ENCODE results near the gene FNIP1. TPM values are rescaled to one million over a fixed set of nuclear protein-coding genes. Genes with fewer than 3 reads are reported as not detected.
A peak's percentile ranks its signal among the peaks of the same experiment; 100 is the strongest.
"Not testable (repeated sequence)": the region's sequence is repeated elsewhere in the genome, so short reads cannot be mapped to it uniquely, and the experiment has no call there.

FNIP1 gene
- total RNA-seq = 35.2 and 47.7 TPM in 2 replicates

DNA sequence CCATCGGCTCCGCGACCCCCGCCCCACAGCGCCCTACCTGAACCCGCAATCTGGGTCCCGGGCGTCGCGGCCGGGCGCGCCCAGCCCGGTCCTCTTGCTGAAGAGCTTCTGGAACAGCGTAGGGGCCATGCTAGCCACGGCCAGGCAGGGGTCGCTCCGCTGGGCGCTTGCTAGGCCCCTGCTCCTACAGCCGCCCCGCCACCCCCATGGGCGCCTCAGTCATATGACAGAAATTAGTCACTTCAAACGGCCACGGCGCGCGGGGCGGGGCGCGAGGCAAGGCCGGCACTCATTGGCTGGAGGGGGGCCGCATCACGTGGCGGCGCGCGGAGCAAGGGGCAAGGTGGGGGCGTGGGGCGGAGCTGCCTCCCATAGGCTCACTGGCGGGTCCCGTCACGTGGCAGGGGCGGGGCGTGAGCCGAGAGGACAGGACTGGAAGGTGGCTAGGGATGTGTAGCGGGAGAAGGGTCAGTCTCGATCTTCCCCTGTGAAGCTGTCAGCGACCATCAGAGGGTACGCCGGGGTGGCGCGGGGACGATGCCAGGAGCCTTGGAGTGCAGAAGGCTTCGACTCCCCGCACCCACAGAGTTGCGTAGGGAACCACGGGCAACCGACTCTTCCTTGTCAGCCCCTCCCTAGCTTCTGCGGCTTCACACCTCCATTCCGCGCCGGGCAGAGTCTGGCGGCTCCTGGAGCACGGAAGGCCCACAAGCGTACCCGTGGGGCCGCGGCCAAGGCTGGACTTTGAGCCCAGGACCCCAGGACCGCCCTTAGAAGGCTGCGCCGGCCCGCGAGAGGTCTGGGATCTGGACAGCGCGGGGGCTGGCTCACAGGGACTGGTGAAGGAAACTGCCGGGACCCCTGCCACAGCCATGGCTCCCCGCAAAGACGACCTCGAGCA lies at the start of gene FNIP1:
FNIP1 (minus strand) TSS at position 225 of the 901 bp plus-strand sequence; CDS start at position 129, 96 bp downstream.
- Histone ChIP-seq H3K27me3 (ENCODE audit: control insufficient read depth, insufficient read depth, low read length) (no peaks in the 10 kb centered on the region), H3K4me3 (ENCODE audit: low read depth, low read length) (peak within 1 kb of the TSS; percentile 100), H3K36me3 (ENCODE audit: control insufficient read depth, insufficient read depth, low read length) (no peaks in the 10 kb centered on the region)
- DNase-seq (ENCODE audit: low read depth) = peak; percentile 77
- TF ChIP-seq, protein P1, sequence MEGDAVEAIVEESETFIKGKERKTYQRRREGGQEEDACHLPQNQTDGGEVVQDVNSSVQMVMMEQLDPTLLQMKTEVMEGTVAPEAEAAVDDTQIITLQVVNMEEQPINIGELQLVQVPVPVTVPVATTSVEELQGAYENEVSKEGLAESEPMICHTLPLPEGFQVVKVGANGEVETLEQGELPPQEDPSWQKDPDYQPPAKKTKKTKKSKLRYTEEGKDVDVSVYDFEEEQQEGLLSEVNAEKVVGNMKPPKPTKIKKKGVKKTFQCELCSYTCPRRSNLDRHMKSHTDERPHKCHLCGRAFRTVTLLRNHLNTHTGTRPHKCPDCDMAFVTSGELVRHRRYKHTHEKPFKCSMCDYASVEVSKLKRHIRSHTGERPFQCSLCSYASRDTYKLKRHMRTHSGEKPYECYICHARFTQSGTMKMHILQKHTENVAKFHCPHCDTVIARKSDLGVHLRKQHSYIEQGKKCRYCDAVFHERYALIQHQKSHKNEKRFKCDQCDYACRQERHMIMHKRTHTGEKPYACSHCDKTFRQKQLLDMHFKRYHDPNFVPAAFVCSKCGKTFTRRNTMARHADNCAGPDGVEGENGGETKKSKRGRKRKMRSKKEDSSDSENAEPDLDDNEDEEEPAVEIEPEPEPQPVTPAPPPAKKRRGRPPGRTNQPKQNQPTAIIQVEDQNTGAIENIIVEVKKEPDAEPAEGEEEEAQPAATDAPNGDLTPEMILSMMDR (IDR thresholded peaks at IDR 0.05; ENCODE audit: insufficient read depth, low read length, poor library complexity, severe bottlenecking) = no peak

DNA sequence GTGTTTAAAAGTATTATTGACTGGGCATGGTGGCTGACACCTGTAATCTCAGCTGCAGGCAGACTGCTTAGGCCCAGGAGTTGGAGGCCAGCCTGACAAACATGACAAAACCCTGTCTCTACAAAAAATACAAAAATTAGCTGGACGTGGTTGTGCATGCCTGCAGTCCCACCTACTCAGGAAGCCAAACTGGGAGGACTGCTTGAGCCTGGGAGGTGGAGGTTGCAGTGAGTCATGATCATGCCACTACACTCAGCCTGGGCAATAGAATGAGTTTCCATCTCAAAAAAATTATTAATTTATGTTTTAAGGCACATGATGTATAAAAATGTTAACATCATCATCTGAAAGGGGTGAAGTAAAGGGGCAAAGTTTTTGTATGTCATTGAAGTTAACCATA lies 49.7 kb upstream of the FNIP1 start:
- DNase-seq (ENCODE audit: low read depth) = no peak
- Histone ChIP-seq H3K27me3 (ENCODE audit: control insufficient read depth, insufficient read depth, low read length) (no peaks in the 10 kb centered on the region), H3K36me3 (ENCODE audit: control insufficient read depth, insufficient read depth, low read length) (no peaks in the 10 kb centered on the region), H3K4me3 (ENCODE audit: low read depth, low read length) (no peak overlapping the region)
- TF ChIP-seq, protein P1 (IDR thresholded peaks at IDR 0.05; ENCODE audit: insufficient read depth, low read length, poor library complexity, severe bottlenecking) = no peak

DNA sequence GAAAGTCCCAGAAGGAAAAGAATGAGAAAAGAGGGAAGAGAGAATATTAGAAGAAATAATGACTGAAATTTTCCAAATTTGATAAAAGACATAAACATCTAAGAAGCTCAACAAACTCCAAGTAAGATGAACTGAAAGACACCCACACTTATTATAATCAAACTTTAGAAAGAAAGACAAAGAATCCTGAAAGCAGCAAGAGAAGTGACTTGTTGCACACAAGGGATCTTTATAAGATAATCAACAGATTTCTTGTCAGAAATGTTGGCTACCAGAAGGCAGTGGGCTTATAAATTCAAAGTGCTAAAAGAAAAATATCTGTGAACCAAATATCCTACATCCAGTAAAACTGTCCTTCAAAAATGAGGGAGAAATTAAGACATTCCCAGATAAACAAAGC lies 49.0 kb upstream of the FNIP1 start:
- TF ChIP-seq, protein P1 (IDR thresholded peaks at IDR 0.05; ENCODE audit: insufficient read depth, low read length, poor library complexity, severe bottlenecking) = no peak
- no peak for DNase-seq (ENCODE audit: low read depth)
- H3K36me3 ChIP-seq (ENCODE audit: control insufficient read depth, insufficient read depth, low read length) = no peaks in the 10 kb centered on the region
- no peak overlapping the region for H3K4me3 ChIP-seq (ENCODE audit: low read depth, low read length)
- H3K27me3 ChIP-seq (ENCODE audit: control insufficient read depth, insufficient read depth, low read length) = no peaks in the 10 kb centered on the region

DNA sequence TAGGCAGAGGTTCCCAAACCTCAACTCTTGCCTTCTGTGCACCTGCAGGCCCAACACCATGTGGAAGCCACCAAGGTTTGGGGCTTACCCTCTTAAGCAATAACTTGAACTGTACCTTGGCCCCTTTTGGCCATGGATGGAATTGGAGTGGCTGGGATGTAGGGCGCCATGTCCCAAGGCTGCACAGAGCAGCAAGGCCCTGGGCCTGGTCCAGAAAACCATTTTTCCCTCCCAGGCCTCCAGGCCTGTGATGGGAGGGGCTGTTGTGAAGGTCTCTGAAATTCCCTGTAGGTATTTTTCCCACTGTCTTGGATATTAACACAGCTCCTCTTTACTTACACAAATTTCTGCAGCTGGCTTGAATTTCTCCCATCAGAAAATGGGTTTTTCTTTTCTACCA lies 46.2 kb upstream of the FNIP1 start:
- not testable (repeated sequence) for H3K36me3 ChIP-seq (ENCODE audit: control insufficient read depth, insufficient read depth, low read length); DNase-seq (ENCODE audit: low read depth); H3K4me3 ChIP-seq (ENCODE audit: low read depth, low read length); H3K27me3 ChIP-seq (ENCODE audit: control insufficient read depth, insufficient read depth, low read length)

DNA sequence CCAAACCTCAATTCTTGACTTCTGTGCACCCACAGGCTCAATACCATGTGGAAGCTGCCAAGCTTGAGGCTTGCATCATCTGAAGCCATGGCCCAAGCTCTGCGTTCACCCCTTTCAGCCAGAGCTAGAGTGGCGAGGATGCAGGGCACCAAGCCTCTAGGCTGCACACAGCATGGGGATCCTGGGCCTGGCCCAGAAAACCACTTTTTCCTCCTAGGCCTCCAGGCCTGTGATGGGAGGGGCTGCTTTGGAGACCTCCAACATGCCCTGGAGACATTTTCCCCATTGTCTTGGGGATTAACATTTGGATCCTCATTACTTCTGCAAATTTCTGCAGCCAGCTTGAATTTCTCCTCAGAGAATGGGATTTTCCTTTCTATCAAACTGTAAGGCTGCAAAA lies 35.9 kb upstream of the FNIP1 start:
- not testable (repeated sequence) for H3K36me3 ChIP-seq (ENCODE audit: control insufficient read depth, insufficient read depth, low read length); H3K4me3 ChIP-seq (ENCODE audit: low read depth, low read length); DNase-seq (ENCODE audit: low read depth); H3K27me3 ChIP-seq (ENCODE audit: control insufficient read depth, insufficient read depth, low read length)

DNA sequence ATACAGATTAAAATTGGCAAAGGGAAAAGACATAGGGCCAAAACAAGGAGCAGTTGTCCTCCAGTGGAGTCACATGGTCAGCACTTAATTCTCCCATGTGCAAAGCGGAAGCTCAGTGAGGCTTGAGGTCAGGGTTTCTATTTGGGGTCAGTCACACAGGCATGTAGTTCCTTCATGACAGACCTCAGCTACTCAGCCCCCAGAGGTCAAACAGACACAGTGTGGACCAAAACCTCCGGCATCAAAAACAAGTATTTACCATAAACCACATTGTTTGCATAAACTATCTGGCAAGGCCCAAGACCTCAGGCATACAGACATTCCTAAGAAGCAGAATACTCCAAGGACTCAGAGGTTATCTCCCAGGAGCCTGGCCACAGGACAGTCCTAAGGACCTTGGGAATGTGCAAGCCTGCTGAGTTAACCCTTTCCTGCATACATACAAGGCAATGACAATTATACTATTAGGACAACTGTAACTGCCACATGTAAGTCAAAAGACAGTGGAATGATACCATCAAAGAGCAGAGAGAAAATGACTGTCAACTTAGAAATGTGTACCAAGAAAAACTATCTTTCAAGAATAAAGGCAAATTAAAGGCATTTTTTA lies 28.7 kb upstream of the FNIP1 start:
- H3K4me3 ChIP-seq (ENCODE audit: low read depth, low read length) = no peak overlapping the region
- H3K36me3 ChIP-seq (ENCODE audit: control insufficient read depth, insufficient read depth, low read length) = no peaks in the 10 kb centered on the region
- H3K27me3 ChIP-seq (ENCODE audit: control insufficient read depth, insufficient read depth, low read length) = no peaks in the 10 kb centered on the region
- TF ChIP-seq, protein P1 (IDR thresholded peaks at IDR 0.05; ENCODE audit: insufficient read depth, low read length, poor library complexity, severe bottlenecking) = no peak
- DNase-seq (ENCODE audit: low read depth) = no peak

Data from kidney epithelial cell (primary cell).